Transverse colon (tissue), 4 donors: ENCODE measurements around the gene PXK. TPM values are rescaled to one million over a fixed set of nuclear protein-coding genes. Genes with fewer than 3 reads are reported as not detected.
A peak's percentile ranks its signal among the peaks of the same experiment; 100 is the strongest.

Experiments used
- DNase-seq: peaks from one replicate; pipeline ENCODE4 v3.0.0-alpha.2; 2019
- H3K27ac ChIP-seq, 4 donors: fragments of 200-600 bp; sonication (generic); 2 replicates each; pipeline ENCODE4 v1.5.1; 2016 to 2018; ENCODE audit warnings: inconsistent platforms in 4 of 4
- H3K27me3 ChIP-seq: fragments of 200-600 bp; sonication (generic); 2 replicates; pipeline ENCODE4 v1.5.1; 2017; ENCODE audit warnings: inconsistent platforms
- H3K36me3 ChIP-seq, 4 donors: fragments of 200-600 bp; sonication (generic); 2 replicates each; pipeline ENCODE4 v1.5.1; 2017 to 2019; ENCODE audit warnings: inconsistent platforms in 4 of 4
- H3K4me1 ChIP-seq, 4 donors: fragments of 200-600 bp; sonication (generic); 2 replicates each; pipeline ENCODE4 v1.5.1; 2017 to 2020; ENCODE audit warnings: inconsistent platforms in 4 of 4
- H3K4me3 ChIP-seq, 4 donors: fragments of 200-600 bp; sonication (generic); 1 replicate in 1 of 4; 2 replicates in 3 of 4; pipeline versions ENCODE4 v1.5.1 to v1.6.1; 2017 to 2019; ENCODE audit warnings: inconsistent platforms in 4 of 4
- H3K9me3 ChIP-seq, 2 donors: fragments of 200-600 bp; sonication (generic); 2 replicates each; pipeline ENCODE4 v1.5.1; 2017 to 2019; ENCODE audit warnings: inconsistent platforms in 2 of 2
- EP300 ChIP-seq: sonication (generic); formaldehyde crosslinking; IDR thresholded peaks from one replicate; pipeline ENCODE4 v1.6.1; 2017; ENCODE audit warnings: antibody characterized with exemption, low read depth
- POLR2A ChIP-seq: fragments of 450-650 bp; IDR thresholded peaks from one replicate; pipeline ENCODE4 v1.6.1; 2016; ENCODE audit warnings: antibody characterized with exemption, mild to moderate bottlenecking, moderate library complexity
- POLR2AphosphoS5 ChIP-seq, 3 donors: sonication (generic); formaldehyde crosslinking; IDR thresholded peaks; one replicate each; pipeline ENCODE4 v1.6.1; 2016; ENCODE audit warnings: antibody characterized with exemption in 3 of 3
- WGBS, 2 donors: methylation state at CpG; one replicate each; pipeline ENCODE4 v1.1.5; 2018; ENCODE audit warnings: low coverage in 1 of 2; 5-methylcytosine and 5-hydroxymethylcytosine counted together
- in situ Hi-C, 4 donors: fragments of 200-750 bp; cut with MboI; loops; one replicate each; pipeline versions ENCODE4 v1.15.0 to v1.15.1; 2017; ENCODE audit warnings: low sequenced_read_pairs in 3 of 4, low pct_ligation_motif_present in 1 of 4, low pct_unique_long_range_greater_than_20kb in 1 of 4
- intact Hi-C: fragments of 100-400 bp; cut with DNase I; formaldehyde crosslinking; loops from one replicate; pipeline ENCODE4 v1.15.1; 2023; ENCODE audit warnings: low total_unique reads
- total RNA-seq, 4 donors: library from RNA; depleted of rRNA; stranded (reverse); fragments of >200 nt; gene quantifications; one replicate each; pipeline ENCODE4 v1.1.0, GENCODE V29; 2016
- TF ChIP-seq, protein P1 (sequence below), 5 experiments: fragments of 200-600 bp in 3 of 5; fragments of 450-650 bp in 2 of 5; sonication (generic) in 3 of 5; IDR thresholded peaks; 1 replicate in 2 of 5; 2 replicates in 3 of 5; pipeline ENCODE4 v1.5.1; 2016 to 2017; ENCODE audit warnings: antibody characterized with exemption in 5 of 5, inconsistent platforms in 3 of 5, mild to moderate bottlenecking in 2 of 5, moderate library complexity in 1 of 5

The PXK gene
- total RNA-seq, 4 donors from 2014 or later: 7.6 to 29.5 (median 16.6) TPM

DNA sequence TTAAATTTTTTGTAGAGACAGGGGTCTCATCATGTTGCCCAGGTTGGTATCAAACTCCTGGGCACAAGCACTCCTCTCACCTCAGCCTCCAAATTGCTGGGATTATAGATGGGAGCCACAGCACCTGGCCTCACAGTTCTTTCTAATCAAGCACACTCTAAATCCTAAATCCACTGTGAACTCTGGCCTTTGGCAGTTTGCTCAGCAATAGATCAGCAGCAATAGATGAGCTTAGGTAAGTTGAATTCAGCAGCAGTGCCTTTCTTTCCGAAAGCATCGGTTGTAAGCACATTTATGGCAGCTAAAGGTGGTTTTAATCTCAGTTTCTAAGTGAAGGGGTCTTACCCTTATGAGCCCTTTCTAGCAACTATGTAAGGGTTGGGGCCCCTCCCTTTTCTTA is 84.4 kb downstream of the PXK start:
- Histone ChIP-seq H3K4me1 (peaks cover 2 to 40% (median 17%) of the 10 kb centered on the region in 4 donors), H3K4me3 (no peak overlapping the region), H3K9me3 (no peaks in the 10 kb centered on the region), H3K27ac (peak overlapping the region in 1 of 4 donors; percentile 16), H3K36me3 (no peaks in the 10 kb centered on the region), H3K27me3 (no peaks in the 10 kb centered on the region)
- intact Hi-C loops: loop anchor here (5.0 kb wide), 1 partner anchor 85 kb away; the partner anchor contains the start of gene PXK
- 59% methylated on average over 2 of the region's 2 CpGs; no CpG with 5 or more reads in 1 of the 2 donors for WGBS, 2 donors
- no peak for DNase-seq
- TF ChIP-seq, protein P1, sequence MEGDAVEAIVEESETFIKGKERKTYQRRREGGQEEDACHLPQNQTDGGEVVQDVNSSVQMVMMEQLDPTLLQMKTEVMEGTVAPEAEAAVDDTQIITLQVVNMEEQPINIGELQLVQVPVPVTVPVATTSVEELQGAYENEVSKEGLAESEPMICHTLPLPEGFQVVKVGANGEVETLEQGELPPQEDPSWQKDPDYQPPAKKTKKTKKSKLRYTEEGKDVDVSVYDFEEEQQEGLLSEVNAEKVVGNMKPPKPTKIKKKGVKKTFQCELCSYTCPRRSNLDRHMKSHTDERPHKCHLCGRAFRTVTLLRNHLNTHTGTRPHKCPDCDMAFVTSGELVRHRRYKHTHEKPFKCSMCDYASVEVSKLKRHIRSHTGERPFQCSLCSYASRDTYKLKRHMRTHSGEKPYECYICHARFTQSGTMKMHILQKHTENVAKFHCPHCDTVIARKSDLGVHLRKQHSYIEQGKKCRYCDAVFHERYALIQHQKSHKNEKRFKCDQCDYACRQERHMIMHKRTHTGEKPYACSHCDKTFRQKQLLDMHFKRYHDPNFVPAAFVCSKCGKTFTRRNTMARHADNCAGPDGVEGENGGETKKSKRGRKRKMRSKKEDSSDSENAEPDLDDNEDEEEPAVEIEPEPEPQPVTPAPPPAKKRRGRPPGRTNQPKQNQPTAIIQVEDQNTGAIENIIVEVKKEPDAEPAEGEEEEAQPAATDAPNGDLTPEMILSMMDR (IDR thresholded peaks at IDR 0.05): no peak
- TF ChIP-seq POLR2A (no peak), POLR2AphosphoS5 (IDR thresholded peaks at IDR 0.05) (no peak), EP300 (no peak)
- in situ Hi-C loops: loop anchor here in 2 of 4 donors (10.0 to 25.0 kb wide), 2 partner anchors 92 to 230 kb away; no protein-coding TSS in a partner anchor

DNA sequence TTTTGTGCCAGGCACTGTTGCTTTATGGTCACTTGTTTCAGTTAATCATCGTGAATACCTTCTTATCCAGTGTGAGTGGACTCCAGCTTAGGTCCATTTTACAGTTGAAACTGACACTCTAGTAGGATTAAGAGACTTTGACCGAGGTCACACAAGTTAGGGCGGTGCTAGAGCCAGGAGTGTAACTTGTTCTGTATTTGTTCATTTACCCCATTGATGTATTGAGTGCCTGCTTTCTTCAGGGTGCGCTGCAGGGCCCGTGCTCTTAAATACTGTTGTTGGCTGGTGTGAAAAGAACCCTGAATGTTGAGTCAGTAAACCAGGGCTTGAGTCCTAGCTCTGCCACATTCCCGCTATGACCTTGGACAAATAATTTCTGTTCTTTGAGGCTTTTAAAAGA is 85.5 kb downstream of the PXK start:
- no peak for DNase-seq
- H3K36me3 ChIP-seq: no peaks in the 10 kb centered on the region
- no peak overlapping the region for H3K27ac ChIP-seq
- no peaks in the 10 kb centered on the region for H3K9me3 ChIP-seq
- intact Hi-C loops: loop anchor here (5.0 kb wide), 1 partner anchor 86 kb away; the partner anchor contains the start of gene PXK
- in situ Hi-C loops: loop anchor here in 2 of 4 donors (10.0 to 25.0 kb wide), 2 partner anchors 93 to 231 kb away; no protein-coding TSS in a partner anchor
- no peak overlapping the region for H3K4me3 ChIP-seq
- H3K4me1 ChIP-seq: peaks cover 2 to 40% (median 17%) of the 10 kb centered on the region in 4 donors
- H3K27me3 ChIP-seq: no peaks in the 10 kb centered on the region
- TF ChIP-seq POLR2A (no peak), EP300 (no peak), POLR2AphosphoS5 (IDR thresholded peaks at IDR 0.05) (no peak)
- TF ChIP-seq, protein P1 (IDR thresholded peaks at IDR 0.05): no peak
- 87 to 93% methylated on average over 2 to 6 of the region's 6 CpGs for WGBS, 2 donors

DNA sequence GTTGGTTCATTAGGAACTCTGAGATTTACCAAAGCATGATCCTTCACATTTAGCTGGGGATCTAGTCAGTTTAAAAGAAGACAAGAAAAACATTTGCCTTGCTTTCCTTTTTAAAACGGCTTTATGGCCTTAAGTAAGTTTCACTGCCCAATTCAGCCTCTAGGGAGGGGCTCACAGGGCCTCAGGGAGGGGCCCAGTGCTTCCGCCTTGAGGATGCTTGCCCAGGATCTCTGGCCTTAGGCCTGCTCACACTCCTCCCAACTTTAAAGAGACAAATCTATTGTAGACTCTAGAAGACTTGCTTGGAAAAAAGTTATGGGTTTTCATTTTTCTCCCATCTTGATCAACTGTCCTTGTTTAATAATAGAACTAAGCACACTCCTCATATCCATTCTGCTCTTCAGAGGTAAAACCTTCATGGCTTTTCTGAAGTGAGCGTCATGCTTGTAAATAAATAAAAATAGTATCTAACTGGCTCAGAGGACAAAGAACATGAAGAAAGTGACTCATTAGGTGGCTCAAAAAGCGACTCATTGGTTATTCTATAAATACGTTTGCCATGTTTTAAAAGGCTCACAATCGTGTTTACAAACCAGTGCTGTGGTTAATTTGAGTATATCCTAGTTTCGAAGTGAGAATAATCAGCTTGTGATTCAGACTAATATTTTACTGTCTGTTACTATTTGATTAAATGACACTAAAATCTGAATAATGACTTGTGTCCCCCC is 87.3 kb downstream of the PXK start:
- Histone ChIP-seq H3K36me3 (peaks cover 0 to 6% (median 0%) of the 10 kb centered on the region in 4 donors), H3K27ac (peak overlapping the region; percentile 64 to 80 (median 78)), H3K4me1 (peaks cover 2 to 31% (median 17%) of the 10 kb centered on the region in 4 donors), H3K27me3 (no peaks in the 10 kb centered on the region), H3K4me3 (no peak overlapping the region), H3K9me3 (no peaks in the 10 kb centered on the region)
- in situ Hi-C loops: loop anchor here in 2 of 4 donors (10.0 to 25.0 kb wide), 2 partner anchors 95 to 233 kb away; no protein-coding TSS in a partner anchor
- no peak for TF ChIP-seq EP300
- TF ChIP-seq POLR2AphosphoS5 (IDR thresholded peaks at IDR 0.05): no peak
- TF ChIP-seq POLR2A: no peak
- TF ChIP-seq, protein P1 (IDR thresholded peaks at IDR 0.05): peak in 4 of 5 experiments; percentile 10 to 39 (median 18)
- DNase-seq: peak; percentile 70
- intact Hi-C loops: loop anchor here (5.0 kb wide), 1 partner anchor 88 kb away; the partner anchor contains the start of gene PXK
- 41 to 48% methylated on average over 5 to 7 of the region's 7 CpGs for WGBS, 2 donors

DNA sequence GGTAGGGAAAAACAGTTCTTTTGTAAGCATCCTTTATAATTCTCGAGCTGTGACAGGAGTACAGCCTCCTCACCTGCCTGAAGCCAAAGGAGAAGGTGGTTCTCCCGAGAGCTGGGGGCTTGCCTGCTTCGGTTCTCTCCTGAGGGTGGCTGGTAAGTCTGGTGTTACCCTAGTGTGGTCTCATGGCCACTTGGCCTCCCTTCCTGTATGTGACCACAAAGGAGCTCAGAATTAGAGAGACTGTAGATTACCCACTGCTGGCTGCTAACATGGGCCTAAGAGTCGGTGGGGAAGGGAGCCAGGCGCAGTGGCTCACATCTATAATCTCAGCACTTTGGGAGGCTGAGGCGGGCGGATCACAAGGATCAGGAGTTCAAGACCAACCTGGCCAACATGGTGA is 88.3 kb downstream of the PXK start:
- H3K4me3 ChIP-seq: no peak overlapping the region
- no peak overlapping the region for H3K27ac ChIP-seq
- H3K27me3 ChIP-seq: no peaks in the 10 kb centered on the region
- in situ Hi-C loops (loop anchor here in 1 of 4 donors (25.0 kb wide), 1 partner anchor 234 kb away; no protein-coding TSS in a partner anchor), intact Hi-C loops (no loop called here)
- H3K4me1 ChIP-seq: peaks cover 2 to 30% (median 15%) of the 10 kb centered on the region in 4 donors
- no peaks in the 10 kb centered on the region for H3K9me3 ChIP-seq
- TF ChIP-seq, protein P1 (IDR thresholded peaks at IDR 0.05): no peak
- TF ChIP-seq POLR2AphosphoS5 (IDR thresholded peaks at IDR 0.05) (no peak), POLR2A (no peak), EP300 (no peak)
- H3K36me3 ChIP-seq: peaks cover 0 to 8% (median 2%) of the 10 kb centered on the region in 4 donors
- 87 to 100% methylated on average over 1 to 7 of the region's 7 CpGs for WGBS, 2 donors
- no peak for DNase-seq
